Liver (tissue), 9 donors: Measurements from ENCODE around the gene STK32C. TPM values are rescaled to one million over a fixed set of nuclear protein-coding genes. Genes with fewer than 3 reads are reported as not detected.

Source experiments
- DNase-seq: peaks from one replicate; pipeline ENCODE4 v3.0.0-alpha.2; 2017; ENCODE audit warnings: low spot score
- H3K27ac ChIP-seq, 2 donors: one replicate each; pipeline ENCODE4 v1.7.0; 2013; ENCODE audit warnings: inconsistent platforms in 2 of 2, low read length in 2 of 2, control low read depth in 1 of 2, low read depth in 1 of 2, mild to moderate bottlenecking in 1 of 2
- H3K27me3 ChIP-seq, 4 donors: one replicate each; pipeline versions ENCODE4 v1.6.1 to v1.7.0; 2013; ENCODE audit warnings: low read length in 3 of 4, inconsistent platforms in 1 of 4, mild to moderate bottlenecking in 1 of 4, moderate library complexity in 1 of 4; ENCODE audit not compliant: control insufficient read depth in 4 of 4, insufficient read depth in 4 of 4
- H3K36me3 ChIP-seq, 4 donors: one replicate each; pipeline versions ENCODE4 v1.6.1 to v1.7.0; 2013; ENCODE audit warnings: low read length in 3 of 4, mild to moderate bottlenecking in 3 of 4, low read depth in 1 of 4, moderate library complexity in 1 of 4; ENCODE audit not compliant: control insufficient read depth in 4 of 4, insufficient read depth in 3 of 4
- H3K4me1 ChIP-seq, 4 donors: one replicate each; pipeline versions ENCODE4 v1.6.1 to v1.7.0; 2013; ENCODE audit warnings: low read length in 3 of 4, mild to moderate bottlenecking in 3 of 4, moderate library complexity in 1 of 4; ENCODE audit not compliant: control insufficient read depth in 4 of 4, insufficient read depth in 4 of 4
- H3K4me3 ChIP-seq, 3 donors: one replicate each; pipeline versions ENCODE4 v1.6.1 to v1.7.0; 2013; ENCODE audit warnings: low read length in 3 of 3, control low read depth in 1 of 3, low read depth in 1 of 3, mild to moderate bottlenecking in 1 of 3
- H3K9ac ChIP-seq, 2 donors: one replicate each; pipeline ENCODE4 v1.7.0; 2013; ENCODE audit warnings: low read length in 2 of 2, mild to moderate bottlenecking in 2 of 2, moderate library complexity in 2 of 2, control low read depth in 1 of 2, low read depth in 1 of 2
- H3K9me3 ChIP-seq, 4 donors: one replicate each; pipeline versions ENCODE4 v1.6.1 to v1.7.0; 2013; ENCODE audit warnings: low read length in 3 of 4; ENCODE audit not compliant: control insufficient read depth in 4 of 4
- EGR1 ChIP-seq, 2 donors: IDR thresholded peaks; 2 replicates each; pipeline ENCODE4 v1.6.1; 2016 to 2018; ENCODE audit warnings: antibody characterized with exemption in 2 of 2, low read depth in 2 of 2
- FOXA2 ChIP-seq: IDR thresholded peaks from 2 replicates; pipeline ENCODE4 v1.6.1; 2016; ENCODE audit warnings: antibody characterized with exemption
- GABPA ChIP-seq, 2 donors: IDR thresholded peaks in 1 of 2; conservative IDR thresholded peaks in 1 of 2; 2 replicates each; pipeline ENCODE4 v1.6.1; 2016; ENCODE audit warnings: antibody characterized with exemption in 2 of 2, mild to moderate bottlenecking in 1 of 2, moderate library complexity in 1 of 2
- HNF4A ChIP-seq, 2 donors: conservative IDR thresholded peaks; 2 replicates each; pipeline ENCODE4 v1.6.1; 2016; ENCODE audit warnings: antibody characterized with exemption in 2 of 2, mild to moderate bottlenecking in 2 of 2
- HNF4G ChIP-seq: IDR thresholded peaks from 2 replicates; pipeline ENCODE4 v1.6.1; 2016; ENCODE audit warnings: antibody characterized with exemption
- JUND ChIP-seq, 2 donors: IDR thresholded peaks; 2 replicates each; pipeline ENCODE4 v1.6.1; 2016; ENCODE audit warnings: antibody characterized with exemption in 2 of 2
- NR2F2 ChIP-seq: IDR thresholded peaks from 2 replicates; pipeline ENCODE4 v1.6.1; 2016; ENCODE audit warnings: antibody characterized with exemption
- RAD21 ChIP-seq, 2 donors: IDR thresholded peaks; 2 replicates each; pipeline ENCODE4 v1.6.1; 2016; ENCODE audit warnings: antibody characterized with exemption in 2 of 2, mild to moderate bottlenecking in 2 of 2
- REST ChIP-seq: IDR thresholded peaks from 2 replicates; pipeline ENCODE4 v1.6.1; 2016; ENCODE audit warnings: antibody characterized with exemption, mild to moderate bottlenecking
- RXRA ChIP-seq, 2 donors: IDR thresholded peaks; 2 replicates each; pipeline ENCODE4 v1.6.1; 2017 to 2018; ENCODE audit warnings: antibody characterized with exemption in 2 of 2, mild to moderate bottlenecking in 1 of 2
- TAF1 ChIP-seq: conservative IDR thresholded peaks from 2 replicates; pipeline ENCODE4 v1.6.1; 2016; ENCODE audit warnings: antibody characterized with exemption, mild to moderate bottlenecking
- YY1 ChIP-seq: IDR thresholded peaks from 2 replicates; pipeline ENCODE4 v1.6.1; 2016; ENCODE audit warnings: antibody characterized with exemption, mild to moderate bottlenecking
- WGBS: extraction: QIAGEN DNeasy Blood & Tissue Kit; methylation state at CpG from one replicate; pipeline ENCODE4 v1.1.7; 2013; 5-methylcytosine and 5-hydroxymethylcytosine counted together
- polyA plus RNA-seq, 2 donors: library from polyadenylated mRNA; stranded (reverse) in 1 of 2; unstranded in 1 of 2; fragments of 200-250 nt in 1 of 2; fragments of >200 nt in 1 of 2; fragmentation: Nextera tagmentation in 1 of 2; extraction: Ambion mirVana in 1 of 2; gene quantifications; one replicate each; pipeline versions ENCODE4 v1.2.1 to v1.2.3, GENCODE V29; 2013 to 2015
- total RNA-seq, 2 donors: library from RNA; depleted of rRNA; stranded (reverse); fragments of >200 nt; gene quantifications; one replicate each; pipeline ENCODE4 v1.2.3, GENCODE V29; 2014
- TF ChIP-seq, protein P1 (sequence below): fragments of 150-350 bp; IDR thresholded peaks from 2 replicates; pipeline ENCODE4 v1.5.1; 2017; ENCODE audit warnings: improper control_type of control experiment, low read depth, low read length; ENCODE audit not compliant: missing input control
- TF ChIP-seq, protein P2 (sequence below): IDR thresholded peaks from 2 replicates; pipeline ENCODE4 v1.6.1; 2016; ENCODE audit warnings: antibody characterized with exemption
- TF ChIP-seq, protein P3 (sequence below): IDR thresholded peaks from 2 replicates; pipeline ENCODE4 v1.6.1; 2016; ENCODE audit warnings: antibody characterized with exemption
- donor health status: healthy.
- donor health status: healthy.
- donor health status: healthy.
- donor health status: healthy.
- donor health status: healthy.

STK32C gene
- total and polyA plus RNA-seq, 4 donors, result 1.8 to 4.6 (median 2.2) TPM

GRCh38 chr10:132158823-132159222 lies 148.9 kb downstream of the STK32C start:
- DNase-seq, result no peak
- H3K27ac ChIP-seq, result no peak overlapping the region
- WGBS, result 82% methylated on average over 7 of the region's 7 CpGs

GRCh38 chr10:132158122-132158741 lies 149.5 kb downstream of the STK32C start:
- DNase-seq, result no peak
- TF ChIP-seq EGR1 (IDR thresholded peaks at IDR 0.05; ENCODE audit: low read depth in 2 of 2) (no peak), REST (no peak), HNF4G (no peak), TAF1 (no peak), HNF4A (conservative IDR thresholded peaks at IDR 0.05) (no peak), RXRA (IDR thresholded peaks at IDR 0.05) (no peak), GABPA (IDR thresholded peaks at IDR 0.05 in 1 of 2, conservative IDR thresholded peaks at IDR 0.05 in 1 of 2) (no peak), YY1 (no peak), JUND (IDR thresholded peaks at IDR 0.05) (no peak), NR2F2 (no peak), RAD21 (IDR thresholded peaks at IDR 0.05) (no peak)
- TF ChIP-seq, protein P1, sequence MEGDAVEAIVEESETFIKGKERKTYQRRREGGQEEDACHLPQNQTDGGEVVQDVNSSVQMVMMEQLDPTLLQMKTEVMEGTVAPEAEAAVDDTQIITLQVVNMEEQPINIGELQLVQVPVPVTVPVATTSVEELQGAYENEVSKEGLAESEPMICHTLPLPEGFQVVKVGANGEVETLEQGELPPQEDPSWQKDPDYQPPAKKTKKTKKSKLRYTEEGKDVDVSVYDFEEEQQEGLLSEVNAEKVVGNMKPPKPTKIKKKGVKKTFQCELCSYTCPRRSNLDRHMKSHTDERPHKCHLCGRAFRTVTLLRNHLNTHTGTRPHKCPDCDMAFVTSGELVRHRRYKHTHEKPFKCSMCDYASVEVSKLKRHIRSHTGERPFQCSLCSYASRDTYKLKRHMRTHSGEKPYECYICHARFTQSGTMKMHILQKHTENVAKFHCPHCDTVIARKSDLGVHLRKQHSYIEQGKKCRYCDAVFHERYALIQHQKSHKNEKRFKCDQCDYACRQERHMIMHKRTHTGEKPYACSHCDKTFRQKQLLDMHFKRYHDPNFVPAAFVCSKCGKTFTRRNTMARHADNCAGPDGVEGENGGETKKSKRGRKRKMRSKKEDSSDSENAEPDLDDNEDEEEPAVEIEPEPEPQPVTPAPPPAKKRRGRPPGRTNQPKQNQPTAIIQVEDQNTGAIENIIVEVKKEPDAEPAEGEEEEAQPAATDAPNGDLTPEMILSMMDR, result no peak
- TF ChIP-seq, protein P2, sequence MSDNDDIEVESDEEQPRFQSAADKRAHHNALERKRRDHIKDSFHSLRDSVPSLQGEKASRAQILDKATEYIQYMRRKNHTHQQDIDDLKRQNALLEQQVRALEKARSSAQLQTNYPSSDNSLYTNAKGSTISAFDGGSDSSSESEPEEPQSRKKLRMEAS, result no peak
- TF ChIP-seq, protein P3, sequence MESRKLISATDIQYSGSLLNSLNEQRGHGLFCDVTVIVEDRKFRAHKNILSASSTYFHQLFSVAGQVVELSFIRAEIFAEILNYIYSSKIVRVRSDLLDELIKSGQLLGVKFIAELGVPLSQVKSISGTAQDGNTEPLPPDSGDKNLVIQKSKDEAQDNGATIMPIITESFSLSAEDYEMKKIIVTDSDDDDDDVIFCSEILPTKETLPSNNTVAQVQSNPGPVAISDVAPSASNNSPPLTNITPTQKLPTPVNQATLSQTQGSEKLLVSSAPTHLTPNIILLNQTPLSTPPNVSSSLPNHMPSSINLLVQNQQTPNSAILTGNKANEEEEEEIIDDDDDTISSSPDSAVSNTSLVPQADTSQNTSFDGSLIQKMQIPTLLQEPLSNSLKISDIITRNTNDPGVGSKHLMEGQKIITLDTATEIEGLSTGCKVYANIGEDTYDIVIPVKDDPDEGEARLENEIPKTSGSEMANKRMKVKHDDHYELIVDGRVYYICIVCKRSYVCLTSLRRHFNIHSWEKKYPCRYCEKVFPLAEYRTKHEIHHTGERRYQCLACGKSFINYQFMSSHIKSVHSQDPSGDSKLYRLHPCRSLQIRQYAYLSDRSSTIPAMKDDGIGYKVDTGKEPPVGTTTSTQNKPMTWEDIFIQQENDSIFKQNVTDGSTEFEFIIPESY, result no peak

More at GRCh38 chr10:132158823-132159222, 148.9 kb downstream of the STK32C start:
- Histone ChIP-seq H3K9ac (no peak overlapping the region), H3K36me3 (no peaks in the 10 kb centered on the region), H3K9me3 (no peaks in the 10 kb centered on the region), H3K4me3 (no peak overlapping the region), H3K4me1 (peaks cover 0 to 7% (median 1%) of the 10 kb centered on the region in 4 donors), H3K27me3 (peaks cover 0 to 2% (median 0%) of the 10 kb centered on the region in 4 donors)
- no peak for TF ChIP-seq FOXA2

More at GRCh38 chr10:132158122-132158741, 149.5 kb downstream of the STK32C start:
- no peak overlapping the region for H3K9ac ChIP-seq
- H3K36me3 ChIP-seq, result no peaks in the 10 kb centered on the region
- no peak overlapping the region for H3K27ac ChIP-seq
- H3K9me3 ChIP-seq, result no peaks in the 10 kb centered on the region
- H3K27me3 ChIP-seq, result no peaks in the 10 kb centered on the region
- H3K4me3 ChIP-seq, result no peak overlapping the region
- H3K4me1 ChIP-seq, result peaks cover 0 to 7% (median 1%) of the 10 kb centered on the region in 4 donors
- WGBS, result 61% methylated on average over 2 of the region's 2 CpGs

Other genes starting within 250 kb of the STK32C start
- under 1 TPM; 0.09 to 0.17 TPM for gene JAKMIP3, start 242.0 kb downstream of the STK32C start, total RNA-seq
- gene JAKMIP3, start 242.0 kb downstream of the STK32C start, polyA plus RNA-seq, result under 1 TPM in 1 of 2 donors, not detected in 1; 0.08 TPM
- 1 to 10 TPM in 1 of 2 donors, under 1 TPM in 1; 0.23 to 2.2 TPM for gene DPYSL4, start 121.0 kb downstream of the STK32C start, total RNA-seq
- gene DPYSL4, start 121.0 kb downstream of the STK32C start, polyA plus RNA-seq, result under 1 TPM; 0.19 to 0.28 TPM
- 1 to 10 TPM; 1.8 to 2.8 TPM for gene LRRC27, start 24.2 kb upstream of the STK32C start, total RNA-seq
- gene LRRC27, start 24.2 kb upstream of the STK32C start, polyA plus RNA-seq, result 1 to 10 TPM; 2.4 to 2.8 TPM
- 1 to 10 TPM; 3.2 to 4.1 TPM for gene PWWP2B, start 89.2 kb upstream of the STK32C start, total RNA-seq
- 1 to 10 TPM in 1 of 2 donors, under 1 TPM in 1; 0.75 to 4.2 TPM for gene PWWP2B, start 89.2 kb upstream of the STK32C start, polyA plus RNA-seq
- gene INPP5A, start 229.8 kb upstream of the STK32C start, total RNA-seq, result 10 to 100 TPM; 12.6 to 26.5 TPM
- 1 to 10 TPM; 4.3 to 9.1 TPM for gene INPP5A, start 229.8 kb upstream of the STK32C start, polyA plus RNA-seq